Osteocyte (in vitro differentiated cells): ENCODE data around the gene PLK4. TPM values are rescaled to one million over a fixed set of nuclear protein-coding genes. Genes with fewer than 3 reads are reported as not detected.

Source experiments
- DNase-seq: peaks from one replicate; pipeline ENCODE4 v3.0.0; 2021; ENCODE audit warnings: mixed read lengths; ENCODE audit not compliant: unreplicated experiment; ENCODE audit errors: extremely low spot score
- H3K27ac Mint-ChIP-seq: one replicate; pipeline ENCODE4 v1.8.0; 2021; ENCODE audit warnings: mild to moderate bottlenecking, mixed read lengths; ENCODE audit not compliant: unreplicated experiment
- H3K27me3 Mint-ChIP-seq: one replicate; pipeline ENCODE4 v1.8.0; 2021; ENCODE audit warnings: mixed read lengths; ENCODE audit not compliant: unreplicated experiment
- H3K36me3 Mint-ChIP-seq: one replicate; pipeline ENCODE4 v1.8.0; 2021; ENCODE audit warnings: mixed read lengths; ENCODE audit not compliant: unreplicated experiment
- H3K4me1 Mint-ChIP-seq: one replicate; pipeline ENCODE4 v1.8.0; 2021; ENCODE audit warnings: mixed read lengths; ENCODE audit not compliant: unreplicated experiment
- H3K4me3 Mint-ChIP-seq: one replicate; pipeline ENCODE4 v1.8.0; 2021; ENCODE audit warnings: mild to moderate bottlenecking, moderate library complexity, mixed read lengths; ENCODE audit not compliant: unreplicated experiment
- H3K9me3 Mint-ChIP-seq: one replicate; pipeline ENCODE4 v1.8.0; 2021; ENCODE audit warnings: mixed read lengths; ENCODE audit not compliant: unreplicated experiment
- CTCF ChIP-seq: fragments of 200-600 bp; sonication (generic); IDR thresholded peaks from 2 replicates; pipeline ENCODE4 v1.5.0; 2021; ENCODE audit warnings: antibody characterized with exemption, mild to moderate bottlenecking, moderate library complexity
- total RNA-seq: library from RNA; stranded (reverse); gene quantifications from 2 replicates; pipeline ENCODE4 v1.2.1, GENCODE V29; 2021

PLK4 gene
- total RNA-seq, 1 donor from 2014 or later: 3.7 TPM

- DNase-seq: no peak
- H3K4me1 Mint-ChIP-seq: peaks cover 14% of the 10 kb centered on the region
- H3K4me3 Mint-ChIP-seq: no peak overlapping the region
- H3K27ac Mint-ChIP-seq: no peak overlapping the region
- H3K36me3 Mint-ChIP-seq: peaks cover 13% of the 10 kb centered on the region
- H3K27me3 Mint-ChIP-seq: no peaks in the 10 kb centered on the region
- peaks cover 31% of the 10 kb centered on the region for H3K9me3 Mint-ChIP-seq
- TF ChIP-seq CTCF: no peak
Measured at GRCh38 chr4:127856813-127857447, 23.8 kb upstream of the PLK4 start.

GRCh38 chr4:127857641-127858040 is 23.1 kb upstream of the PLK4 start:
- no peak for DNase-seq
- Mint-ChIP-seq H3K27ac (no peak overlapping the region), H3K36me3 (peaks cover 13% of the 10 kb centered on the region), H3K9me3 (peaks cover 28% of the 10 kb centered on the region), H3K4me3 (no peak overlapping the region), H3K4me1 (peaks cover 14% of the 10 kb centered on the region), H3K27me3 (no peaks in the 10 kb centered on the region)
- no peak for TF ChIP-seq CTCF

DNA sequence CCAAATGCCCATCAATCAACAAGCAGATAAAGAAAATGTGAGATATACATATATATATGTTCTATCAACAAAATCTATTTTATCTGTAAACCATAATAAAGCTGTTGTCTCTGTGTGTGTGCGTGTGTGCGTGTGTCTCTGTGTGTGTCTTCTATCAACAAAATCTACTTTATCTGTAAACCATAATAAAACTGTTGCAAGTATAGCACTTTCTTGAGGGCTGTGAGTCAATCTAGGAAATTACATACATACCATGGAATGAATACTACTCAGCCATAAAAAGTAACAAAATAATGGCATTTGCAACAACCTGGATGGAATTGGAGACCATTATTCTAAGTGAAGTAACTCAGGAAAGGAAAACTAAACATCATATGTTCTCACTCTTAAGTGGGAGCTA is 12.5 kb upstream of the PLK4 start:
- no peak overlapping the region for H3K4me3 Mint-ChIP-seq
- H3K27ac Mint-ChIP-seq: no peak overlapping the region
- H3K4me1 Mint-ChIP-seq: peaks cover 14% of the 10 kb centered on the region
- TF ChIP-seq CTCF: no peak
- H3K27me3 Mint-ChIP-seq: no peaks in the 10 kb centered on the region
- no peaks in the 10 kb centered on the region for H3K9me3 Mint-ChIP-seq
- no peak for DNase-seq
- no peaks in the 10 kb centered on the region for H3K36me3 Mint-ChIP-seq

- DNase-seq: no peak
- Mint-ChIP-seq H3K4me3 (no peak overlapping the region), H3K27me3 (no peaks in the 10 kb centered on the region), H3K9me3 (peaks cover 5% of the 10 kb centered on the region), H3K36me3 (peaks cover under 1% of the 10 kb centered on the region), H3K27ac (peak overlapping the region; percentile 67), H3K4me1 (peaks cover 14% of the 10 kb centered on the region)
- TF ChIP-seq CTCF: no peak
Measured at GRCh38 chr4:127870281-127870680, 10.4 kb upstream of the PLK4 start.

- peaks cover 5% of the 10 kb centered on the region for H3K9me3 Mint-ChIP-seq
- DNase-seq: no peak
- peaks cover 14% of the 10 kb centered on the region for H3K4me1 Mint-ChIP-seq
- no peaks in the 10 kb centered on the region for H3K27me3 Mint-ChIP-seq
- no peak for TF ChIP-seq CTCF
- H3K36me3 Mint-ChIP-seq: peaks cover 4% of the 10 kb centered on the region
- no peak overlapping the region for H3K4me3 Mint-ChIP-seq
- H3K27ac Mint-ChIP-seq: peak overlapping the region; percentile 67
Measured at GRCh38 chr4:127870688-127871087, 10.0 kb upstream of the PLK4 start.
